Large intestine (tissue), 3 donors: ENCODE data around the gene SEMA3F. TPM values are rescaled to one million over a fixed set of nuclear protein-coding genes. Genes with fewer than 3 reads are reported as not detected.
A peak's percentile ranks its signal among the peaks of the same experiment; 100 is the strongest.
"Not testable (repeated sequence)": the region's sequence is repeated elsewhere in the genome, so short reads cannot be mapped to it uniquely, and the experiment has no call there.

ENCODE experiments used
- DNase-seq, 2 donors: peaks; one replicate each; pipeline versions ENCODE4 v3.0.0 to v3.0.0-alpha.2; 2013
- H3K27ac ChIP-seq: one replicate; pipeline ENCODE4 v1.5.1; 2013; ENCODE audit warnings: low read length
- H3K27me3 ChIP-seq: 2 replicates; pipeline ENCODE4 v1.6.1; 2013; ENCODE audit warnings: low read length; ENCODE audit not compliant: control insufficient read depth, insufficient read depth
- H3K36me3 ChIP-seq: 2 replicates; pipeline ENCODE4 v1.6.1; 2013; ENCODE audit warnings: low read length; ENCODE audit not compliant: control insufficient read depth, insufficient read depth
- H3K4me1 ChIP-seq: one replicate; pipeline ENCODE4 v1.6.1; 2013; ENCODE audit warnings: low read length; ENCODE audit not compliant: control insufficient read depth, insufficient read depth
- H3K4me3 ChIP-seq: one replicate; pipeline ENCODE4 v1.5.1; 2013; ENCODE audit warnings: low read length
- H3K9me3 ChIP-seq: one replicate; pipeline ENCODE4 v1.6.1; 2013; ENCODE audit warnings: mild to moderate bottlenecking, low read depth, low read length, moderate library complexity; ENCODE audit not compliant: control insufficient read depth
- WGBS: methylation state at CpG from one replicate; pipeline ENCODE4 v1.1.5; 2013; ENCODE audit warnings: low lambda C conversion rate; ENCODE audit not compliant: insufficient coverage; 5-methylcytosine and 5-hydroxymethylcytosine counted together
- polyA plus RNA-seq: library from polyadenylated mRNA; unstranded; fragments of 120-200 nt; gene quantifications from one replicate; pipeline ENCODE4 v1.2.1, GENCODE V29; 2013

SEMA3F gene
- polyA plus RNA-seq, 1 donor: 8.9 TPM

GRCh38 chr3:50203809-50204803 is 49.0 kb downstream of the SEMA3F start:
- no peak for DNase-seq
- WGBS: no CpG with 5 or more reads among the region's 12 CpGs
- Histone ChIP-seq H3K9me3 (peaks cover 8% of the 10 kb centered on the region), H3K4me1 (peaks cover 19% of the 10 kb centered on the region), H3K36me3 (no peaks in the 10 kb centered on the region), H3K27me3 (peaks cover 39% of the 10 kb centered on the region), H3K27ac (no peak overlapping the region), H3K4me3 (no peak overlapping the region)

GRCh38 chr3:50204804-50205412 is 49.8 kb downstream of the SEMA3F start, which contains the start of gene SLC38A3:
Gene SLC38A3 (plus strand): TSS chr3:50205271. CDS start chr3:50214200, 8,929 bp downstream.
- Histone ChIP-seq H3K27ac (no peak within 1 kb of the TSS), H3K36me3 (no peaks in the 10 kb centered on the region), H3K27me3 (peaks cover 39% of the 10 kb centered on the region), H3K4me1 (peaks cover 20% of the 10 kb centered on the region), H3K4me3 (peak within 1 kb of the TSS; percentile 28), H3K9me3 (peaks cover 8% of the 10 kb centered on the region)
- DNase-seq: no peak
- no CpG with 5 or more reads among the region's 41 CpGs for WGBS

DNA sequence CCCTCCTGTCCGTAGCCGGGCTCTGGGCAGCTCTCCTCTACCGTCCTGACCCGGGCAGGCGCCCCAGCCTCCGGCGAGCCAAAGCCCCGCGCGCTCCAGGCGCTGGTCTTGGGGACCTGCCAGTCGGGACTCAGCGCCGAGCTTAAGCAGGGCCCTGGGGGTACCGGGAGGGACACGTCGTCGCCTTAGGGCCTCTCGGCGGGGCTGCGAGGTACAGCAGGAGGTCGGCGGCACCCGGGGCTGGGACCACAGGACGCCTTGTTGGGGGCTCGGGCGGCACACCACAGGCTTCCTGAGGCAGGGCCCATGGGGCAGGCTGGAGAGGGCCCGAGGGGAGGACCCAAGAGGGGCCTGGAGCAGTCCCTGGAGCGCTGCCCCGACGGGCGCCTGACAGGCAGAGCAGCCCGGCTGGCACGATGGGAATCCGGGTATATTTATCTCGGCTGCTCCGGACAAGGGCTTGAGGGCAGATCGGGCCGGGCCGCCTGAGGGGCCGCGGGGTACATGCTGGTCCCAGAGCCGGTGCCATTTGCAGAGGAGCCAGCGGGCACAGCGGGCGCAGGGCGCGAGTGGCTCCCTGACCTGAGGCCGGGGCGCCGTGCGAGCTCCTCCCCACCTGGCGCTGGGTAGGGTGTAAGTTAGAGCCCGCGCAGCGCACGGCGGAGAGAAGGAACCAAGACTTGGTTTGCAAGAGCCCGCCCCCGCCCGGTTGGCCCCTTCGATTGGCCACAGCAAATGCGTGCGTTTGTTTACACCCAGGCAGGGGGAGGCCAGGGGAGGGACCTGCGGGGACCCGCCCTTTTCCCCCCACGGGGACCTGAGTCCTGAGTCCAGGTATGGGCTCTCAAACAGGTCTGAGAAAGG is 50.5 kb downstream of the SEMA3F start:
- WGBS: no CpG with 5 or more reads among the region's 67 CpGs
- Histone ChIP-seq H3K9me3 (peaks cover 8% of the 10 kb centered on the region), H3K4me1 (peaks cover 28% of the 10 kb centered on the region), H3K27me3 (peaks cover 39% of the 10 kb centered on the region), H3K36me3 (no peaks in the 10 kb centered on the region), H3K4me3 (peak overlapping the region; percentile 28), H3K27ac (no peak overlapping the region)
- DNase-seq: peak in 1 of 2 donors; percentile 61

DNA sequence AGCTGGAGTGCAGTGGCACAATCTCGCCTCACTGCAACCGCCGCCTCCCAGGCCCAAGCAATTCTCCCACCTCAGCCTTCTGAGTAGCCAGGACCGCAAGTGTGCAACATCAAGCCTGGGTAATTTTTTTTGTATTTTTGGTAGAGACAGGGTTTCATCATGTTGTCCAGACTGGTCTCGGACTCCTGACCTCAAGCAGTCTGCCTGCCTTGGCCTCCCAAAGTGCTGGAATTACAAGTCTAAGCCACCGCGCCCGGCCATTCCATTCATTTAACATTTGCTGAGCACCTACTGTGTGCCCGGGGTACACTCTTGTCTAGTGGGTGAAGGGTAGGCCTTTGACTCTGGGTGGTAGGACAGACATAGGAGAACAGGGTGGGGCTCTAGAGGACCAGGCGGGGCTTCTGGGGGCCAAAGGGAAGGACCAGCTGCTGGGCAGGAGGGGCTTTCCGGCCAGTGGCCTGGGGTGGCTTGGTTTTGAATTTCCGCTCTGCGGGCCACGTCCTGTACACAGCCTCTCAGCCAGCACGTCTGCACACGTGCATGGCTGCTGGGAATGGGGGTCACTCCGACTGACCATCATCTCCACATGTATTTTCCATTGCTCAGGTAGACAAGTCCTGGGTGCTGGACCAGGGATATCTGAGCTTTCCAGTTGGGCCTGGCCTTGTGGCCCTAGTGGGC is 52.4 kb downstream of the SEMA3F start:
- Histone ChIP-seq H3K27ac (no peak overlapping the region), H3K4me1 (peaks cover 39% of the 10 kb centered on the region), H3K36me3 (no peaks in the 10 kb centered on the region), H3K27me3 (peaks cover 39% of the 10 kb centered on the region), H3K4me3 (no peak overlapping the region), H3K9me3 (peaks cover 8% of the 10 kb centered on the region)
- DNase-seq: no peak
- WGBS: 100% methylated on average over 1 of the region's 17 CpGs

- Histone ChIP-seq H3K27ac (no peak overlapping the region), H3K4me1 (peaks cover 39% of the 10 kb centered on the region), H3K27me3 (peaks cover 30% of the 10 kb centered on the region), H3K4me3 (no peak overlapping the region), H3K36me3 (no peaks in the 10 kb centered on the region), H3K9me3 (peaks cover 8% of the 10 kb centered on the region)
- WGBS: 100% methylated on average over 2 of the region's 14 CpGs
- DNase-seq: no peak
These were observed 53.7 kb downstream of the SEMA3F start for GRCh38 chr3:50208677-50209344.

- WGBS: no CpG with 5 or more reads among the region's 5 CpGs
- Histone ChIP-seq H3K9me3 (peaks cover 7% of the 10 kb centered on the region), H3K4me3 (no peak overlapping the region), H3K36me3 (no peaks in the 10 kb centered on the region), H3K4me1 (peaks cover 34% of the 10 kb centered on the region), H3K27ac (peak overlapping the region; percentile 39), H3K27me3 (peaks cover 18% of the 10 kb centered on the region)
- no peak for DNase-seq
These were observed 55.0 kb downstream of the SEMA3F start for GRCh38 chr3:50210176-50210509.

DNA sequence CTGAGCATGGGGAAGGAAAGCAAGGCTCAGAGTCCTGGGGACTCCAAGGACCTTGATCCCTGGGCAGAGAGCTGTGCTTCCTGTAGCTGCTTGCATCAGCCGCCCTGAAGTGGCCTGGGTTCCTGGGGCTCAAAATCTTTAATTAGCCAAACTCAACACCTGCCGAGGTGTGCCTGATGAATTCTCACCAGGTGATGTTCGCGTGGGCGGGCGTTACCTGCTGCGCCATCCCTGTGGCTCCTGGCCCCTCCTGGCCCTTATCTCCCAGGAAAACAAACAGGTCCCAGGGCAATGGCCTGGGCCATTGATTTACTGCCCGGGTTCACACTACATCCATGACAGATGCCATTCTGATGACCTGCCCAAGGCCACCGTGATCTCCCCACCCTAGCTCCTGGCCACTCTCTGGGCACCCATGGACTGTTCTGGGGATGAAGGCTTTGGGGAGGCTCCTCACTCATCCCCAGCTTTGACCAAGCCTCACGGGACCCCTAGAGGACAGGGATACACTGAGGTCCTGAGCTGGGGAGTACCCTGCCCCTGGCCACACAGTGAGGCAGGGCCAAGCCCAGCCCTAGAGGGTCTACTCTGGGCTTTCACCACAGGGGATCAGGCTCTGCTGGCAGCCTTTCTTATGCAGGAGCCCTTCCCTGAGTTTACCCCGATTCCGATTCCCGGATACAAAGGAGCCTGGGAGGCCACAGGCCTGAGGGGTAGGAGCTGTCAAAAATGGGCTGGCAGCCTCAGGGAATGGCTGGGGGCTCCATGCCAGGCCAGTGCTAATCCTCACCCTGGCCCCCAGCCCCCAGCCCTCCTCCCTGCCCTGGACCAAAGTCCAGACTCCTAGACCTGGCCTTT is 55.6 kb downstream of the SEMA3F start:
- peak; percentile 74 to 89 for DNase-seq

DNA sequence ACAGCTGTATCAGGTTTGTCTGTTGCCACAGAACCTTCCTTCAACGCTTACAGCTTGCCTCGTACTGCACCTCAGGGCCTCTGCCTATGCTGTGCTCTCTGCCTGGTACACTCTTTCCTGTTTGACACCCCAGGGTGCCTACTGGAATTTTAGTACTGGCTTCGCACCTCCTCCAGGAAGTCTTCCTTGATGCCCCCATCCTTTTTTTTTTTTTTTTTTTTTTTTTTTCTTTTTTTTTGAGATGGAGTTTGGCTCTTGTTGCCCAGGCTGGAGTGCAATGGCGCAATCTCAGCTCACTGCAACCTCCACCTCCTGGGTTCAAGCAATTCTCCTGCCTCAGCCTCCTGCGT is 56.2 kb downstream of the SEMA3F start:
- H3K36me3 ChIP-seq, H3K27me3 ChIP-seq, DNase-seq, H3K9me3 ChIP-seq, H3K4me3 ChIP-seq: not testable (repeated sequence)
- WGBS: no CpG with 5 or more reads among the region's 5 CpGs
- Histone ChIP-seq H3K27ac (peak overlapping the region; percentile 39), H3K4me1 (peaks cover 25% of the 10 kb centered on the region)

More for the DNA sequence above, 55.6 kb downstream of the SEMA3F start:
- no peak overlapping the region for H3K4me3 ChIP-seq
- no peaks in the 10 kb centered on the region for H3K36me3 ChIP-seq
- H3K27me3 ChIP-seq: peaks cover 12% of the 10 kb centered on the region
- H3K9me3 ChIP-seq: peaks cover 1% of the 10 kb centered on the region
- H3K4me1 ChIP-seq: peaks cover 28% of the 10 kb centered on the region
- peak overlapping the region; percentile 39 for H3K27ac ChIP-seq
- no CpG with 5 or more reads among the region's 13 CpGs for WGBS

DNA sequence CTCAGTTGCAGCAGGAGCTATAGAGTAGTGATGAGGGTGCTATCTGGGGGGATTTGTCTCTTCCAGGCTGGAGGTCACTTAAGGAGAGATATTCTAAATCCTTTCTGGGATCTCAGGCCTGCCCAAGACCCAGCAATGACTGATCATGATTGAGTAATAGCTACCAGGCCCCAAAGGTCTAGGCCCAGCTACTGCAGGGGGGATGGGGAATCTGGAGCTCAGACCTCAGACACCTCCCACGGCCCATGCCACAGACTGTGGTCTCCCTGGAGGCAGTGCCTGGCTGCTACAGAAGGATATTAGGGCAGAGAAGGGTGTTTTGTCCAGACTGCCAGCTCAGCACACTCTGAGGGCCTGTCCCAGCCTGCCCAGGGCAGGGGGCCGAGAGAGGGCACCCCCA is 56.8 kb downstream of the SEMA3F start:
- no peak overlapping the region for H3K27ac ChIP-seq
- H3K27me3 ChIP-seq: peaks cover under 1% of the 10 kb centered on the region
- H3K4me1 ChIP-seq: peaks cover 25% of the 10 kb centered on the region
- no peaks in the 10 kb centered on the region for H3K36me3 ChIP-seq
- WGBS: no CpG with 5 or more reads among the region's 2 CpGs
- DNase-seq: no peak
- H3K4me3 ChIP-seq: no peak overlapping the region
- no peaks in the 10 kb centered on the region for H3K9me3 ChIP-seq
